K562 (cell line): ENCODE measurements around the gene ZBTB9. TPM values are rescaled to one million over a fixed set of nuclear protein-coding genes. Genes with fewer than 3 reads are reported as not detected.

Source experiments
- ATAC-seq: fragments of 200-7000 bp; cut with Tn5 transposase; 3 replicates; pipeline ENCODE4 v1.9.1; 2020; ENCODE audit warnings: moderate library complexity
- BruUV-seq: library from RNA; stranded (reverse); fragments of 400-500 nt; replicated peaks from 2 replicates; lab custom pipeline; 2021; lab: Mats Ljungman, UMichigan
- CTCF ChIA-PET: fragments of 300-600 bp; formaldehyde crosslinking; extraction: SDS; loops from one replicate; lab custom pipeline; 2021; ENCODE audit warnings: low intra/inter-chr PET ratio; lab: Yijun Ruan, JAX
- POLR2A ChIA-PET: fragments of 300-600, 350-650 bp; sonication (Branson Sonifier 250); formaldehyde crosslinking; extraction: SDS; loops from one replicate; lab custom pipeline; 2021; ENCODE audit warnings: antibody characterized with exemption, inconsistent platforms; lab: Yijun Ruan, JAX
- DNase-seq, 4 experiments: peaks; one replicate each; pipeline versions ENCODE4 v3.0.0 to v3.0.0-alpha.2; 2011 to 2018; ENCODE audit warnings: low spot score in 3 of 4, mixed read lengths in 3 of 4; ENCODE audit errors: extremely low read depth in 1 of 4
- FAIRE-seq: peaks from 2 replicates; lab custom pipeline; 2011; peaks lifted over from hg19 to GRCh38; lab: Jason Lieb, UNC
- H2AFZ ChIP-seq: 2 replicates; pipeline ENCODE4 v1.6.0; 2011; ENCODE audit warnings: low read depth, low read length, control low read depth, inconsistent platforms
- H3K27ac ChIP-seq: fragments of 200-600 bp; 3 replicates; pipeline ENCODE4 v1.8.0; 2011; ENCODE audit warnings: low read depth, mild to moderate bottlenecking, control low read depth, inconsistent platforms, low read length, moderate library complexity, mixed read lengths; ENCODE audit errors: extremely low read depth
- H3K27me3 ChIP-seq, 2 experiments: fragments of 300-600 bp in 1 of 2; 2 replicates in 1 of 2; 3 replicates in 1 of 2; pipeline versions ENCODE4 v1.6.0 to v1.8.0; 2011; ENCODE audit warnings: inconsistent platforms in 2 of 2, low read length in 2 of 2, mild to moderate bottlenecking in 1 of 2, mixed read lengths in 1 of 2, moderate library complexity in 1 of 2; ENCODE audit not compliant: control insufficient read depth in 2 of 2, insufficient read depth in 2 of 2
- H3K36me3 ChIP-seq: fragments of 300-600 bp; 3 replicates; pipeline ENCODE4 v1.8.0; 2011; ENCODE audit warnings: mild to moderate bottlenecking, low read length, inconsistent platforms; ENCODE audit not compliant: control insufficient read depth, insufficient read depth
- H3K4me1 ChIP-seq, 2 experiments: fragments of 200-600 bp in 1 of 2; replicated peaks in 1 of 2; 2 replicates in 1 of 2; 3 replicates in 1 of 2; pipeline versions ENCODE4 v1.5.1 to v1.8.0; 2011; ENCODE audit warnings: inconsistent platforms in 2 of 2, low read length in 2 of 2, mild to moderate bottlenecking in 1 of 2, mixed read lengths in 1 of 2, moderate library complexity in 1 of 2; ENCODE audit not compliant: control insufficient read depth in 2 of 2, insufficient read depth in 2 of 2
- H3K4me2 ChIP-seq: 2 replicates; pipeline ENCODE4 v1.6.1; 2011; ENCODE audit warnings: low read length, control low read depth, inconsistent platforms, mixed read lengths; ENCODE audit not compliant: insufficient read depth
- H3K4me3 ChIP-seq: fragments of 200-600 bp; sonication (generic), shearing (Covaris generic); 2 replicates; pipeline ENCODE4 v1.5.1; 2016; ENCODE audit warnings: control low read depth, inconsistent platforms
- H3K79me2 ChIP-seq: fragments of 200-600 bp; 3 replicates; pipeline ENCODE4 v1.8.0; 2011; ENCODE audit warnings: low read length, inconsistent platforms; ENCODE audit not compliant: control insufficient read depth, insufficient read depth
- H3K9ac ChIP-seq, 2 experiments: 2 replicates each; pipeline versions ENCODE4 v1.6.0 to v1.6.1; 2011; ENCODE audit warnings: low read depth in 2 of 2, low read length in 2 of 2, control low read depth in 1 of 2, inconsistent platforms in 1 of 2, mild to moderate bottlenecking in 1 of 2, mixed read lengths in 1 of 2; ENCODE audit not compliant: insufficient read depth in 1 of 2
- H3K9me1 ChIP-seq: one replicate; pipeline ENCODE4 v1.6.0; 2011; ENCODE audit warnings: inconsistent platforms, mild to moderate bottlenecking, low read length, moderate library complexity; ENCODE audit not compliant: control insufficient read depth, insufficient read depth
- H3K9me3 ChIP-seq: replicated peaks from 2 replicates; pipeline ENCODE4 v1.5.1; 2011; ENCODE audit warnings: low read depth, low read length, inconsistent platforms; ENCODE audit not compliant: control insufficient read depth, insufficient read depth
- H4K20me1 ChIP-seq: replicated peaks from 2 replicates; pipeline ENCODE4 v1.6.1; 2011; ENCODE audit warnings: low read length, inconsistent platforms, mixed read lengths; ENCODE audit not compliant: control insufficient read depth, insufficient read depth
- ETV5 ChIP-seq: sonication (generic); formaldehyde crosslinking; IDR thresholded peaks from 2 replicates; pipeline ENCODE4 v1.4.0; 2020; ENCODE audit warnings: low read depth, mild to moderate bottlenecking, missing genetic modification reagents
- HBP1 ChIP-seq: fragments of 450-650 bp; formaldehyde crosslinking; IDR thresholded peaks from 2 replicates; pipeline ENCODE4 v1.4.0; 2022; ENCODE audit warnings: missing genetic modification characterization
- POLR2G ChIP-seq: fragments of 200-400 bp; formaldehyde crosslinking; IDR thresholded peaks from 2 replicates; pipeline ENCODE4 v1.6.1; 2017; ENCODE audit warnings: low read depth, mild to moderate bottlenecking, antibody characterized with exemption, low read length, moderate library complexity
- PTRF ChIP-seq: fragments of 450-650 bp; IDR thresholded peaks from 2 replicates; pipeline ENCODE4 v1.6.1; 2016; ENCODE audit warnings: mild to moderate bottlenecking, missing genetic modification characterization, missing compliant biosample characterization
- SUPT5H ChIP-seq: fragments of 450-650 bp; IDR thresholded peaks from 2 replicates; pipeline ENCODE4 v1.6.1; 2016
- whole genome bisulfite sequencing: fragments of 100-300 bp; shearing (Covaris generic); methylation state at CpG from one replicate; pipeline ENCODE4 v1.1.6; 2016; ENCODE audit warnings: low coverage, mixed read lengths; ENCODE audit not compliant: insufficient coverage; ENCODE audit errors: missing lambda C conversion rate; 5-methylcytosine and 5-hydroxymethylcytosine counted together
- in situ Hi-C: fragments of 300-500 bp; cut with MboI; formaldehyde crosslinking; loops from 4 replicates; pipeline ENCODE4 v1.15.0; 2018; ENCODE audit warnings: inconsistent platforms, mixed read lengths
- intact Hi-C: fragments of 100-400 bp; cut with micrococcal nuclease; formaldehyde crosslinking; loops from 2 replicates; pipeline ENCODE4 v1.14.2; 2022
- polyA plus RNA-seq, 8 experiments: library from polyadenylated mRNA; depleted of rRNA in 4 of 8; stranded (reverse) in 5 of 8; unstranded in 3 of 8; fragments of >200 nt; fragmentation: Nextera tagmentation in 2 of 8; fragmentation: Illumina TruSeq in 1 of 8; extraction: Ambion mirVana in 2 of 8; extraction: Trizol in 1 of 8; gene quantifications; 2 replicates each; pipeline versions ENCODE4 v1.2.1 to v1.2.3, GENCODE V29; 2011 to 2014; ENCODE audit warnings: inconsistent platforms in 1 of 8, missing spikeins in 1 of 8
- total RNA-seq, 7 experiments: library from RNA; depleted of rRNA in 6 of 7; stranded (reverse); fragments of >200 nt in 6 of 7; fragmentation: Illumina TruSeq in 2 of 7; extraction: Trizol in 2 of 7; gene quantifications; 2 replicates each; pipeline versions ENCODE4 v1.2.1 to v1.2.3, GENCODE V29; 2011 to 2021; ENCODE audit warnings: low replicate concordance in 1 of 7

ZBTB9 gene
- total and polyA plus RNA-seq, 9 of the 15 experiments (the other 6 are each of a cell fraction or from before 2014, with no cell fraction given): 1.9 to 19.5 (median 10.4) TPM

GRCh38 chr6:33441457-33441856 is 12.9 kb upstream of the ZBTB9 start:
- Histone ChIP-seq H3K9me1 (peaks cover 3% of the 10 kb centered on the region), H3K79me2 (no peaks in the 10 kb centered on the region), H3K27me3 (no peaks in the 10 kb centered on the region), H3K4me3 (no peak overlapping the region), H3K9ac (no peak overlapping the region), H3K36me3 (peaks cover 74% of the 10 kb centered on the region), H3K9me3 (no peaks in the 10 kb centered on the region), H3K4me1 (peaks cover 19 to 32% of the 10 kb centered on the region in 2 experiments), H2AFZ (no peak overlapping the region), H4K20me1 (no peaks in the 10 kb centered on the region; the same call in 1 of the 2 replicates), H3K27ac (no peak overlapping the region), H3K4me2 (no peak overlapping the region)
- TF ChIP-seq HBP1 (CRISPR knock-in tag): no peak
- no peak for TF ChIP-seq ETV5
- TF ChIP-seq POLR2G: peak; percentile 39; the same call in 1 of the 2 replicates
- intact Hi-C loops: no loop called here
- ATAC-seq (no peak), FAIRE-seq (no peak), DNase-seq (no peak)
- in situ Hi-C loops: no loop called here
- POLR2A ChIA-PET: interaction anchor here (0.7 to 3.8 kb wide), 8 partner anchors 8 to 270 kb away, joined by 3 to 30 read pairs (median 5); partner anchors contain the start of genes B3GALT4, RING1, RPS18 and VPS52
- no TSS peak for BruUV-seq
- CTCF ChIA-PET: no interaction called here
- 88% methylated on average over 7 of the region's 9 CpGs for WGBS

GRCh38 chr6:33442283-33442682 is 12.1 kb upstream of the ZBTB9 start:
- no peak overlapping the region for H3K4me3 ChIP-seq
- FAIRE-seq (no peak), DNase-seq (no peak), ATAC-seq (no peak)
- H3K9me3 ChIP-seq: no peaks in the 10 kb centered on the region
- ChIA-PET POLR2A (interaction anchor here (1.1 to 3.8 kb wide), 3 partner anchors 7 to 13 kb away, joined by 6 to 30 read pairs (median 14); no protein-coding TSS in a partner anchor), CTCF (no interaction called here)
- H3K27me3 ChIP-seq: no peaks in the 10 kb centered on the region
- H3K9me1 ChIP-seq: peaks cover 3% of the 10 kb centered on the region
- 0 out of 2 replicates have a peak, but pooled peaks have one; percentile 22 for TF ChIP-seq SUPT5H
- TF ChIP-seq PTRF (tag): no peak
- peaks cover 19 to 32% of the 10 kb centered on the region in 2 experiments for H3K4me1 ChIP-seq
- H3K4me2 ChIP-seq: no peak overlapping the region
- no peaks in the 10 kb centered on the region for H3K79me2 ChIP-seq
- in situ Hi-C loops (no loop called here), intact Hi-C loops (no loop called here)
- peak overlapping the region in 1 of 2 experiments; percentile 14; a peak in 1 of 4 replicates for H3K9ac ChIP-seq
- 71% methylated on average over 6 of the region's 8 CpGs for WGBS
- no peak overlapping the region for H2AFZ ChIP-seq
- H4K20me1 ChIP-seq: no peaks in the 10 kb centered on the region; the same call in 1 of the 2 replicates
- no peak overlapping the region for H3K27ac ChIP-seq
- peaks cover 74% of the 10 kb centered on the region for H3K36me3 ChIP-seq
- no TSS peak for BruUV-seq
